ENCODE measurements around the gene DOC2B. TPM values are rescaled to one million over a fixed set of nuclear protein-coding genes. Genes with fewer than 3 reads are reported as not detected.

DOC2B gene
- total RNA-seq, 2 experiments from 2014 or later = 0.08 to 0.34 TPM

DNA sequence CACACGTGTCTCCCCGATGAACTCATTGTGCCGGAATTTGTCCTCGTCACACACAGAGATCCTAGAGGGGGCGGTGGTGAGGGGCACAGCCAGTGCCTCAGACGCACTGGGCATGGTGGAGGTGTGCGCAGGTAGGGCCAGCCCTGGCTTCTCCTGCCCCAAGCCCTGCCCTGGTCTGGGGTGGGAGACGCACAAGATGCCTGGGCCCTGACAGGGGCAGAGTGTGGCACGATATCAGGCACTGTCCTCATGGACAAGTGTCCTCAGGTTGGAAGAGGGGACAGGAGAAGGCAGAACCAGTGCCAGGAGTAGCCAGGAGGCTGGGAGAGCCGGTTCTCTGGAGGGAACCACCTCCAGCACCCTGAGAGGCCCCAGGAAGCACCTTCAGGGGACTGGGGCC is 20.0 kb downstream of the DOC2B start:
- no peaks in the 10 kb centered on the region for H3K36me3 ChIP-seq (ENCODE audit: insufficient read depth, low read length)
- POLR2A ChIA-PET = no interaction called here
- Mint-ChIP-seq H3K27ac (no peak overlapping the region), H3K9me3 (no peaks in the 10 kb centered on the region), H3K36me3 (ENCODE audit: low read depth) (no peaks in the 10 kb centered on the region), H3K4me3 (no peak overlapping the region), H3K27me3 (no peaks in the 10 kb centered on the region), H3K4me1 (ENCODE audit: low read depth) (no peaks in the 10 kb centered on the region)
- H3K27ac ChIP-seq (ENCODE audit: low read depth in 1 of 2, low read length in 2 of 2) = no peak overlapping the region
- DNase-seq = no peak
- H3K4me3 ChIP-seq (ENCODE audit: low read length) = no peak overlapping the region
- no peak for ATAC-seq (ENCODE audit: poor library complexity)
- H3K4me1 ChIP-seq (ENCODE audit: insufficient read depth, low read length) = no peaks in the 10 kb centered on the region
- H3K9me3 ChIP-seq (ENCODE audit: control insufficient read depth in 1 of 2, insufficient read depth in 1 of 2, low read length in 2 of 2) = peaks cover 0 to 4% of the 10 kb centered on the region in 2 experiments
- CTCF ChIA-PET = no interaction called here
- peaks cover 0 to 2% of the 10 kb centered on the region in 2 experiments for H3K27me3 ChIP-seq (ENCODE audit: control insufficient read depth in 1 of 2, insufficient read depth in 2 of 2, low read length in 2 of 2)
- intact Hi-C loops (cut with DNase I, micrococcal nuclease) = no loop called here
- TF ChIP-seq, protein P1, sequence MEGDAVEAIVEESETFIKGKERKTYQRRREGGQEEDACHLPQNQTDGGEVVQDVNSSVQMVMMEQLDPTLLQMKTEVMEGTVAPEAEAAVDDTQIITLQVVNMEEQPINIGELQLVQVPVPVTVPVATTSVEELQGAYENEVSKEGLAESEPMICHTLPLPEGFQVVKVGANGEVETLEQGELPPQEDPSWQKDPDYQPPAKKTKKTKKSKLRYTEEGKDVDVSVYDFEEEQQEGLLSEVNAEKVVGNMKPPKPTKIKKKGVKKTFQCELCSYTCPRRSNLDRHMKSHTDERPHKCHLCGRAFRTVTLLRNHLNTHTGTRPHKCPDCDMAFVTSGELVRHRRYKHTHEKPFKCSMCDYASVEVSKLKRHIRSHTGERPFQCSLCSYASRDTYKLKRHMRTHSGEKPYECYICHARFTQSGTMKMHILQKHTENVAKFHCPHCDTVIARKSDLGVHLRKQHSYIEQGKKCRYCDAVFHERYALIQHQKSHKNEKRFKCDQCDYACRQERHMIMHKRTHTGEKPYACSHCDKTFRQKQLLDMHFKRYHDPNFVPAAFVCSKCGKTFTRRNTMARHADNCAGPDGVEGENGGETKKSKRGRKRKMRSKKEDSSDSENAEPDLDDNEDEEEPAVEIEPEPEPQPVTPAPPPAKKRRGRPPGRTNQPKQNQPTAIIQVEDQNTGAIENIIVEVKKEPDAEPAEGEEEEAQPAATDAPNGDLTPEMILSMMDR (IDR thresholded peaks at IDR 0.05) = no peak

DNA sequence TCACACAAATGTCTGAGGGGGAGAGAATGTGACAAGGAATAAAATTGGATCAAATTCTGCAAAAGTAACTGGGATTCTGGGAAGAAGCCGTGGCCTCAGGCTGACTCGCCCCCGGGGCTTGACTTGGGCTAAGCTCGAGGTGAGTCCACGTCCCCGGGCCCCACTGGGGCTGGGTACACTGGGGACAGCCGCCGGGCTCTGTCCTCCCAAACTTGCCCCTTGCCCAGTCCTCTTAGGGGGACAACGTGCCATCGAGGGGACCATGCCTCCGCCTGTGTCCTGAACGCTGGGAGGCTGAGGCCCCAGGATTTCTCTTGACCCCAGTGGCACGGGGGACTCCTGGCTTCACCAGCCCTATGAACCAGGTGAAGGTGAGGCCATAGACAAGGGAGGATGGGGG is 21.1 kb downstream of the DOC2B start:
- ChIA-PET POLR2A (no interaction called here), CTCF (no interaction called here)
- H3K4me3 Mint-ChIP-seq = no peak overlapping the region
- Histone ChIP-seq H3K4me1 (ENCODE audit: insufficient read depth, low read length) (no peaks in the 10 kb centered on the region), H3K4me3 (ENCODE audit: low read length) (no peak overlapping the region), H3K27ac (ENCODE audit: low read depth in 1 of 2, low read length in 2 of 2) (no peak overlapping the region), H3K36me3 (ENCODE audit: insufficient read depth, low read length) (no peaks in the 10 kb centered on the region), H3K27me3 (ENCODE audit: control insufficient read depth in 1 of 2, insufficient read depth in 2 of 2, low read length in 2 of 2) (peaks cover 0 to 4% of the 10 kb centered on the region in 2 experiments), H3K9me3 (ENCODE audit: control insufficient read depth in 1 of 2, insufficient read depth in 1 of 2, low read length in 2 of 2) (no peaks in the 10 kb centered on the region)
- TF ChIP-seq, protein P1 (IDR thresholded peaks at IDR 0.05) = no peak
- H3K27ac Mint-ChIP-seq = no peak overlapping the region
- no peaks in the 10 kb centered on the region for H3K27me3 Mint-ChIP-seq
- ATAC-seq (ENCODE audit: poor library complexity) = no peak
- H3K4me1 Mint-ChIP-seq (ENCODE audit: low read depth) = no peaks in the 10 kb centered on the region
- intact Hi-C loops (cut with DNase I, micrococcal nuclease) = no loop called here
- no peak for DNase-seq
- no peaks in the 10 kb centered on the region for H3K36me3 Mint-ChIP-seq (ENCODE audit: low read depth)
- no peaks in the 10 kb centered on the region for H3K9me3 Mint-ChIP-seq

DNA sequence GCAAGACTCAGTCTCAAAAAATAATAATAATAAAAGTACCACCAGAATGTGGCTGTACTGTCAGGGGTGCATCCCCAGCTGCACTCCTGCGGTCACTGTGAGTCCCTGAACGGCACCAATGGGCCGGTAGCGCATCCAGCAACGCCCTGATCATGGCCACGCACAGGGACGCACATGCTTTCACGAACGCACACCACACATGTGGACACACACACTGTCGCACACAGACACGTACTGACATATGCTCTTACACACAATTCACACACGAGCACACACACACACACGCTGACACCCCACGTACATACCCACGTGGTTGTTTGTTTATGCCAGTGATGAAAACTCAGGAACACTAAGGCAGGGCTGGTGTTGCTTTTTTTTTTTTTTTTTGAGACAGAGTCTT is 21.8 kb downstream of the DOC2B start:
- H3K36me3 Mint-ChIP-seq (ENCODE audit: low read depth) = no peaks in the 10 kb centered on the region
- no peaks in the 10 kb centered on the region for H3K9me3 Mint-ChIP-seq
- DNase-seq = no peak
- intact Hi-C loops (cut with DNase I, micrococcal nuclease) = no loop called here
- ATAC-seq (ENCODE audit: poor library complexity) = no peak
- TF ChIP-seq, protein P1 (IDR thresholded peaks at IDR 0.05) = no peak
- Histone ChIP-seq H3K4me3 (ENCODE audit: low read length) (no peak overlapping the region), H3K4me1 (ENCODE audit: insufficient read depth, low read length) (no peaks in the 10 kb centered on the region), H3K36me3 (ENCODE audit: insufficient read depth, low read length) (no peaks in the 10 kb centered on the region), H3K9me3 (ENCODE audit: control insufficient read depth in 1 of 2, insufficient read depth in 1 of 2, low read length in 2 of 2) (no peaks in the 10 kb centered on the region), H3K27me3 (ENCODE audit: control insufficient read depth in 1 of 2, insufficient read depth in 2 of 2, low read length in 2 of 2) (peaks cover 0 to 4% of the 10 kb centered on the region in 2 experiments), H3K27ac (ENCODE audit: low read depth in 1 of 2, low read length in 2 of 2) (no peak overlapping the region)
- ChIA-PET CTCF (no interaction called here), POLR2A (no interaction called here)
- no peak overlapping the region for H3K4me3 Mint-ChIP-seq
- no peaks in the 10 kb centered on the region for H3K27me3 Mint-ChIP-seq
- H3K4me1 Mint-ChIP-seq (ENCODE audit: low read depth) = no peaks in the 10 kb centered on the region
- H3K27ac Mint-ChIP-seq = no peak overlapping the region
